HG03045 (cell line): Measurements from ENCODE around the gene TNFSF13.
"Not testable (repeated sequence)": the region's sequence is repeated elsewhere in the genome, so short reads cannot be mapped to it uniquely, and the experiment has no call there.

Experiments used
- ATAC-seq: cut with Tn5 transposase; IDR thresholded peaks from one replicate; pipeline ENCODE4 v1.9.1; 2021; ENCODE audit warnings: mild to moderate bottlenecking, moderate library complexity; ENCODE audit not compliant: unreplicated experiment

Gene TNFSF13

DNA sequence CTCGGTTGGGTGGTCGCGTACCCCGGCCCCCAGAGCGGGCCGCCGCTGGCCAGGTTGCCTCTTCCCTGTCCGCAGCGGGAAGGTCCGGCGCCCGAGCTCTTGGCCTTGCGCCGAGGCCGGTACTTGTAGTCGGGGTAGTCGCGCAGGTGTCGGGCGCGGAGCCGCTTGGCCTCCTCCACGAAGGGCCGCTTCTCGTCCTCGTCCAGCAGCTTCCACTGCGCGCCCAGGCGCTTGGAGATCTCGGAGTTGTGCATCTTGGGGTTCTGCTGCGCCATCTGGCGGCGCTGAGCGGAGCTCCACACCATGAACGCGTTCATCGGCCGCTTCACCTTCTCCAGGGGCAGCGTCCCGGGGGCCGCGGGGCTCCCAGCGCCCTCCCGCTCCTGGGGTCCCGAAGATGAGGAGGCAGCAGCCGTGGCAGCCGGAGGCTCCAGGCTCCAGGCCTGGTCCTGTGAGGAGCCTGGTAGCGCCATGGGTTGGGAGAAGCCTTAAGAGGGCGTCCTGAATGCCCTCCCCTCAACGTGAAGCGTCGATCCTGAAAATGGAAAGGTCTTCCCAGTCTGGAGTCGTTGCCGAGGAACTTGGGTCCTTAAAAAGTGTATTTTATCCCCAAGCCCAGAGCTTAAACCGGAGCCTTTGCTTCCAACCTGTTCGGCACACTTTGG, 30.8 kb downstream of the TNFSF13 start:
- ATAC-seq: no peak

DNA sequence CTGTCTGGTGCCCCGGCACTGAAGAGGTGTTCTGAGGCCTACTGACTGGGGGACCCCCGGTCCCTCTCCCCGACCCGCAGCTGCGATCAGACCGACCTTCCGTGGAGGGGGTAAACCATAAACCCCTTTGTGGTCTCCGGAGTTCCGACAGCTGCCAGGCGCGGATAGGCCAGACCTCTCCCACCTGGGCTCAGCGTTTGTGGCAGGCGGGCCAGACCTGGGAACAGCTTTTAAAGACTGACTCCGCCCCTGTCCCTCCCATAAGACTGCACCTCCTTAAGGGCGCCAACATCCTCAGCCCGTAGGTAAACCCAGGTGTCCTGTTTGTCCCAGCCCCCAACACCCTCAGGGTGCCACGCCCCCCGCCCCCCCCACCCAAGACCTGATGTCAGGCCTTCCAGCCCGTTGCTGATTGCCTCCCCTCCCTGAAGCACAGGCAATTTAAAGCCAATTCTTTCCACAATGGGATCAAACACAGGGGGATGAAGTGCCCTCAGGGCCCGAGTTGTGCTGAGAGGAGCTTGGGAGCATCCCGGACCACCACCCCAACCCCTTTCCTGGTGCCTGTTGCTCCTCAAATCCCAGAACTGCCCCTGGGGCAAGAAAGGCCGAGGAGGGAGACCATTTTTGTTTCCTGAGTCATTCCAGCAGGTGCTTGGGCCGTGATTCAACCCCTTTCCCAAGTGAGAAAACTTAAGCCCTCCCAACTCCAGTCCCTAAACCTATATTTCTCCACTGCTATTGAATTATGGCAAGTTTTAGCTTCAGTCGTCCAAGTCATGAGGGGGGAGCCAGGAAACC, 31.5 kb downstream of the TNFSF13 start, which contains the start of gene SOX15:
Gene SOX15 (minus strand): TSS at position 204 of the 801 bp plus-strand sequence. CDS start 418 bp downstream, outside the sequence.
- ATAC-seq: no peak

DNA sequence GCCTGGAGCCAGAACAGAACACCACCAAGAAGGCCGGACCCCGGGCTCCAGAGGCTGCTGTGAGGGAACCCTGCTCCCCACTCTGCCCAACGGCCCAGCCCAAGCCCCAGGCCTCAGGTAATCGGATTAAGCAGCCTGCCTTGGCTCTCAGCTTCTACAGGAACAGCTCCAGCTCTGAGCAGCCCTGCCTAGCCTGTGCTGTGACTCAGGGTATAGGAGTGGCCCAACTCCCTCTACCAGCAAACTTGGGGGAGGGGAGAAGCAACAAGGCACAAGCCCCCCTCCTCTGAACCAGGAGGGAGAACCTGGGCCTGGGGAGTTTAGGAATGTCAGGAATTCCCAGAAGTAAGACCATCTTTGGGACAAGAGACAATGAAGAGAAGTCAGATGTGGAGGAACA, 32.2 kb downstream of the TNFSF13 start:
- no peak for ATAC-seq

DNA sequence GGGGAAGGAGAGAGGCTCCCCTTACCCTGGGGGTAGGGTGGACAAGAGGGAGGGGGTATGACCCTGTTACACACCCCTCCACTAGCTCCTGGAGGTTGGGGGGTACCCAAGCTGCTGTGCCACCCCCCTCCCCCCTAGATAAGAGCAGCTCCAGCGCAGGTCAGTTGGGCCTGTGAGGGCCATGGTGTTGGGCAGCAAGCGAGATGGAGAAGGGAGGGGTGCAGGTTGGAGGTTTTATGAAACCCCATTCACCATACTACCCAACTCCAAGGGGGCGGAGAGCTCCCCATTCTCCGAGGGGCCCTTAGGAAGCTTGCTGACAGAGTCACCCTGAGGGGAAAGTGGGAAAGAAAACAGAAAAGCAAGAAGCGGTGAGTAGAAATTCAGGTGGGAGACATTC, 33.0 kb downstream of the TNFSF13 start:
- no peak for ATAC-seq

GRCh38 chr17:7592422-7593021, 34.0 kb downstream of the TNFSF13 start:
- ATAC-seq: no peak

GRCh38 chr17:7593296-7593695, 34.7 kb downstream of the TNFSF13 start:
- ATAC-seq: no peak

DNA sequence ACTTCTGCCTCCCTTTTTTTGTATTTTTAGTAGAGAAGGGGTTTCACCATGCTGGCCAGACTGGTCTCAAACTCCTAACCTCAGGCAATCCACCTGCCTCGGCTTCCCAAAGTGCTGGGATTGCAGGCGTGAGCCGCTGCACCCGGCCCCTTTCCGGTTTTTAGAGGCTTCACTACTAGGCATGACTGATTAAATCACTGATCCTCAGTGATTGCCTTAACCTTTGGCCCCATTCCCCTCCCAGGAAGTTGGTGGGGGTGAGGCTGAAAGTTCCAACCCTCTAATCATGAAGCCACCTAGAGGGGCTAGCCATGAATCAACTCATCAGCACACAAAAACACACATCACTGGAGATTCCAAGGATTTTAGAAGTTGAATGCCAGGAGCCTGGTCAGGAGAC, 39.0 kb downstream of the TNFSF13 start:
- ATAC-seq: not testable (repeated sequence)

DNA sequence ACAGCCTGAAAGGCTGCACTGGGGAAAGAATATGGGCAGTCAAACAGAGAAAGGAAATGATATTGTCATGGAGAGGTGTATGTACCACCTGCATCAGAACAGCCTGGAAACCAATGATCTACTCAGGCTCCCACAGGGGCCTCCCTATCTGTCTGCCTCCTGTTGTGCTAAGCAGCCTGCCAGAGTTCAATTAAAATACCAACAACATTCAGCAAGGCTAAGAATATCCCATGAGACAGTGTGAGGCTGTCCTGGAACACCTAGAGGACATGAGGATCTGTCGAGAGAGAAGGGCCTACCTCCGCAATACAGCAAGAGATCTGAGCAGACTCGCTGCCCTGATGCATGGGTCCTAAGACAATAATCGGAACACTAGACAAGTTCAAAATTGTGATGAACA, 47.7 kb downstream of the TNFSF13 start:
- no peak for ATAC-seq

DNA sequence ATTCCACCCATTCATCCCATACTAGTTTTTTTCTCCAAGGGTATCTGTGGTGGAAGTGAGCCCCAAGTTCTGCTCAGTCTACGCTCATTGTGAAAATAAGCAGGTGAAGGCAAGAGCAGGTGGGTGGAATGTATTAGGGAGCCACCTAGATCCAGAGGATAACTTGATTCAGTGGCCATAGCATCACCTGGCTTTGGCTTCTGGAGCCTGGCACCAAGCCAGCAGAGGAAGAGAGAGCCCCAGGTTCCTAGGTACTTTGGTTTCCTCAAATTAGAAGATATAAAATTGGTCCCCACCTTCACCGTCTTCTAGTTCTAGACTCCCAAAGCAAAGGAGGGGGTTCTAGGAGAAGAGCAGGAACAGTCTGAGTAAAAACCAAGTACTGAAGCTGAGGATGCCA, 52.1 kb downstream of the TNFSF13 start:
- no peak for ATAC-seq
